Uterus (tissue), 4 donors: Measurements from ENCODE around the gene USP47. TPM values are rescaled to one million over a fixed set of nuclear protein-coding genes. Genes with fewer than 3 reads are reported as not detected.

Source experiments
- DNase-seq, 2 donors: peaks; one replicate each; pipeline ENCODE4 v3.0.0-alpha.2; 2019 to 2020
- H3K27ac ChIP-seq, 2 donors: fragments of 200-600 bp; sonication (generic); 1 replicate in 1 of 2; 2 replicates in 1 of 2; pipeline ENCODE4 v1.5.1; 2016 to 2018
- H3K27me3 ChIP-seq, 2 donors: fragments of 200-600 bp; sonication (generic); one replicate each; pipeline ENCODE4 v1.5.1; 2018 to 2019; ENCODE audit warnings: control low read depth in 1 of 2
- H3K36me3 ChIP-seq, 2 donors: fragments of 200-600 bp; sonication (generic); one replicate each; pipeline ENCODE4 v1.5.1; 2019; ENCODE audit warnings: control low read depth in 1 of 2
- H3K4me1 ChIP-seq, 2 donors: fragments of 200-600 bp; sonication (generic); one replicate each; pipeline ENCODE4 v1.5.1; 2018 to 2019; ENCODE audit warnings: control low read depth in 1 of 2
- H3K4me3 ChIP-seq, 2 donors: fragments of 200-600 bp; sonication (generic); 1 replicate in 1 of 2; 2 replicates in 1 of 2; pipeline ENCODE4 v1.5.1; 2018 to 2019; ENCODE audit warnings: mild to moderate bottlenecking in 1 of 2
- H3K9me3 ChIP-seq, 2 donors: fragments of 200-600 bp; sonication (generic); one replicate each; pipeline ENCODE4 v1.5.1; 2019; ENCODE audit warnings: control low read depth in 1 of 2
- CTCF ChIP-seq, 4 experiments: fragments of 200-600 bp in 2 of 4; fragments of 450-650 bp in 2 of 4; sonication (generic) in 2 of 4; IDR thresholded peaks; one replicate each; pipeline ENCODE4 v1.5.1; 2016 to 2019; ENCODE audit warnings: antibody characterized with exemption in 4 of 4, mild to moderate bottlenecking in 2 of 4, moderate library complexity in 1 of 4
- POLR2A ChIP-seq, 2 donors: fragments of 450-650 bp; IDR thresholded peaks; one replicate each; pipeline ENCODE4 v1.6.1; 2016; ENCODE audit warnings: antibody characterized with exemption in 2 of 2, mild to moderate bottlenecking in 1 of 2, moderate library complexity in 1 of 2
- intact Hi-C: fragments of 100-400 bp; cut with DNase I; formaldehyde crosslinking; loops from one replicate; pipeline ENCODE4 v1.15.1; 2023; ENCODE audit warnings: low total_unique reads
- total RNA-seq, 4 donors: library from RNA; depleted of rRNA in 3 of 4; stranded (reverse); fragments of >200 nt in 3 of 4; gene quantifications; one replicate each; pipeline versions ENCODE4 v1.1.0 to v1.2.4, GENCODE V29; 2014 to 2023
- donor health status: DM: yes; HTN: yes; CAD: no.

The USP47 gene
- total RNA-seq, 4 donors from 2014 or later = 83.4 to 247 (median 146) TPM

GRCh38 chr11:11960687-11961086 is 118.9 kb downstream of the USP47 start:
- no peaks in the 10 kb centered on the region for H3K36me3 ChIP-seq
- intact Hi-C loops = no loop called here
- H3K27ac ChIP-seq = no peak overlapping the region
- no peak overlapping the region for H3K4me3 ChIP-seq
- TF ChIP-seq CTCF (IDR thresholded peaks at IDR 0.05) (no peak), POLR2A (IDR thresholded peaks at IDR 0.05) (no peak)
- no peaks in the 10 kb centered on the region for H3K4me1 ChIP-seq
- H3K9me3 ChIP-seq = no peaks in the 10 kb centered on the region
- no peak for DNase-seq
- H3K27me3 ChIP-seq = no peaks in the 10 kb centered on the region

DNA sequence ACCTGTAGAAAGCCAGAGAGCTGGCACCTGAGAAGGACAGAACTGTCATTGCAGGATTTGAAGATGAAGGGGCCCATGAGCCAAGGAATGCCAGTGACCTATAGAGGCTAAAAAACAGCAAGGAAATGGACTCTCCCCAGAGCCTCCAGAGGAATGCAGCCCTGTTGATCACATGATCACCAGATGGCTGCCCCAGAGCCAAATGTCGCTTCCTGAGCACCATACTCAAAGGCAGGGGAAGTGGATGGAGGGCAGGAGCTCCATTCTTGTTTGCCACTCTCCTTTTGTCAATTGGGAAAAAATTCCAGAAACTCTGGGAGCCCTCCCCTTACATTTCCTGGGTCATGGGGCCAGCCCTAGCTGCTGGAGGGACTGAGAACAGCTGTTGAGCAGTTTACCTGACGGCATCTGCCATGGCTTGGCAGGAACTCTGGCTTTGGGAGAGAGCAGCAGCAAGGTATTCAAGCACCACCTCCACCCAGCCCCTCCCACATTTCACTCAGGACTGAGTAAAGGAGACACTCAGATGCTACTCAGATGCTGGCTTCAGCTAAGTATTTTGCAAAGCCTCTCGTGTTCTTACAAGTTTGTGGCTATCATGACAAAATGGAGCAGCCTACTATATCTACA is 119.7 kb downstream of the USP47 start:
- no peak overlapping the region for H3K27ac ChIP-seq
- TF ChIP-seq POLR2A (IDR thresholded peaks at IDR 0.05) = no peak
- no peak for TF ChIP-seq CTCF (IDR thresholded peaks at IDR 0.05)
- no peak for DNase-seq
- H3K9me3 ChIP-seq = no peaks in the 10 kb centered on the region
- H3K27me3 ChIP-seq = no peaks in the 10 kb centered on the region
- no peak overlapping the region for H3K4me3 ChIP-seq
- H3K4me1 ChIP-seq = no peaks in the 10 kb centered on the region
- intact Hi-C loops = no loop called here
- H3K36me3 ChIP-seq = no peaks in the 10 kb centered on the region

DNA sequence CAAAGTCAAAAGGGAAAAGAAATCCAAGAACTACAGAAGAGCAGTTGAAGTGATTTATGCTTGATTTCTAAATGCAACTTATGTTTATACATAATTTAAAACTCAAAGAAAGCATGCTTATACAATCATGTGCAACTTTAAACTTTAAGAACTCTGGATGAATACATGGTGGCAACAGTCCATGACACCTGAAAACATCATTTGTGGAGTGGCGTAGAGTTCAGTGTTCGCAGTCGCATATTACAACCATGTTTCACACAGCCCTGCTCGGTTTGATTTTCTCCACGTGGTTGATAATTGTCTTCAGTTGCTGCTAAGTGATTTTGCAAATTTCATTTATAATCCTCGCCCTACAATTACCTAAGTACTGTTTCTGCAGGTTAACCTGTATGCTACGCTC is 121.3 kb downstream of the USP47 start:
- no peaks in the 10 kb centered on the region for H3K4me1 ChIP-seq
- no peaks in the 10 kb centered on the region for H3K27me3 ChIP-seq
- H3K4me3 ChIP-seq = no peak overlapping the region
- intact Hi-C loops = no loop called here
- H3K36me3 ChIP-seq = no peaks in the 10 kb centered on the region
- H3K9me3 ChIP-seq = no peaks in the 10 kb centered on the region
- DNase-seq = no peak
- H3K27ac ChIP-seq = no peak overlapping the region
- TF ChIP-seq POLR2A (IDR thresholded peaks at IDR 0.05) (no peak), CTCF (IDR thresholded peaks at IDR 0.05) (no peak)

DNA sequence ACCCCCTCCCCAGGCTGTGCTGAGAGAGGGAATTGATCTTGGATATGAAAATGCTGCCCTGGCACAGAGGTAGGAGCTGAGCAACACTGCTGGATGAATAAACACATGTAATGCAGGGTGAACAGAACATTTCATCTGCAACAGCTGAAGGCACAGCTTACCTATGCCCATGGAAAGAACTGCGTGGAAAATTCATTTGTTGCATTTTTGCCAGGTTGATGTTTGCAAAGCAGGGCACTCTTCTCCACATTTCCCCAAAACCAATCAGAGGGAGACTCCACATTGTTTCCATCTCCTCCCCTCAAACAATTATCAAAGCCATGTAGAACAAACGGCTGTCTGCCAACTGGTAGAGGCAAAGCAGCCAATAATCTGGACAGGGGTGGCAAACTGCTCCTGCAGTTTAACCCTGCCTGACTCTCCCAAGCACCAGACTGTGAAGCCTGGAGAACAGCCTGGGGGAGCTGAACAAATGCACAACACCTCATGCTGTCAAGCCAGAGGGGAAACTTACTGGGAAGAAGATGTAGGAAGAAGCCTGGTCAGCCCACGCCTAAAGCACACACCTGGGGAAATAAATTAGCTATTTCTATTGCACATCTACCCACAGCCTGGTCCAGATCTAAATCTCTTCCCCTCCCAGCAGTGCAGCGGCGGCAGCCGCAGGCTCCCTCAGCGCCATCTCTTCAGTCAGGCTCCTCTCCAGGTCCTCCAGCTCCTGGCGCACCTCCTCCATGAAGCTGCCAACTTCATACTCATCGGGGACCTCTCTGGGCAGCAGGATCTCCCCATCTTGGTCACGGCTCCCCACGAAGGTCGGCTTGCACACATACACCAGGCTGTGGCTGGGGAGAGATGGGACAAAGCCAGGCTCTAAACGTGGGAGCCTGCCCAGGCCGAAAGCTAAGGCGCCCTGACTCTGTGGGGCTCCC is 122.3 kb downstream of the USP47 start:
- Histone ChIP-seq H3K27me3 (no peaks in the 10 kb centered on the region), H3K4me3 (no peak overlapping the region), H3K9me3 (no peaks in the 10 kb centered on the region), H3K27ac (no peak overlapping the region), H3K36me3 (no peaks in the 10 kb centered on the region), H3K4me1 (no peaks in the 10 kb centered on the region)
- DNase-seq = no peak
- intact Hi-C loops = no loop called here
- TF ChIP-seq POLR2A (IDR thresholded peaks at IDR 0.05) = no peak
- no peak for TF ChIP-seq CTCF (IDR thresholded peaks at IDR 0.05)

- Histone ChIP-seq H3K27ac (no peak overlapping the region), H3K27me3 (no peaks in the 10 kb centered on the region), H3K4me3 (no peak overlapping the region), H3K9me3 (no peaks in the 10 kb centered on the region), H3K4me1 (no peaks in the 10 kb centered on the region), H3K36me3 (no peaks in the 10 kb centered on the region)
- DNase-seq = no peak
- TF ChIP-seq POLR2A (IDR thresholded peaks at IDR 0.05) (no peak), CTCF (IDR thresholded peaks at IDR 0.05) (no peak)
- intact Hi-C loops = no loop called here
Measured at GRCh38 chr11:11964774-11965150, 123.0 kb downstream of the USP47 start.
